ENCODE results near the gene SLC1A4.

The SLC1A4 gene

DNA sequence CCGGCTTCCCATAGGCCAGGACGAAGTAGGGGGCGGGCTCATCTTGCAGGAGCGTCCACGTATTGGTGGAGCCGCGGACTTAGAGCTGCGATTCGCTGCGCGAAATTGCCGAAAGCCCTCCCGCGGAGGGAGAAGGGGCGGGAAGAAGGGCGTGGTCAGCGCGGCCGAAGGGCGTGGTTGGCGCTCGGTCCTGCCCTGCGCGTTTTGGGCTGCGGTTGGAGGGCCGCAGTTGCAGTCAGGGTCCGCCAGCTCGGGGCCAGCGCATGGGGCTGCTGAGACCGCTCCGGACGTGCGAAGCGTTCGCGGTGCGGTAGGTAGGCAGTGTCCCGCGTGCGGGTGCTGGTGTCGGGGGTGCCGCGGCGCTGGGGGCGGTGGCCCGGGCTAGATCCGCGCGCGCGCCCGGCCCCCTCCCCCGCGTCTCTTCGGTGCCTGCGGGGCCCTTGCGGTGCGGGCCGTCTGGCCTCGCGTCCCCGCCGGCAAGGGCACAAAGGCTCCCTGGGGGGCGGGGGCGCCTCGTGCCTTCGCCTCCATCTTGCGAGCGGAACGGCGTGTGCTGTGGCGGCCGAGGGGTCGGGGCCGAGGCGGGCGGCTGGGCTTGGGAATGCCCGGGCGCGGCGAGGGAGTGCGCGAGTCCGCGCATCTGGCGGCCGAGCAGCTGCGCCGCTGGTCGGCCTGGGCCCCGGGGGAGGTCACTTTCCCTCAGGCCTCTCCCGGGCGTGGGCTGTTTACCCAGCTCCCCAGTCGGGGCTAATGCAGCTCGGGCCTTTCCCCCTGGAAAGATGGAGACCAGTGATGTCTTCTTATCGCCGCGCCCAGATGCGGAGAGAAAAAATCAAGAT is 67.2 kb downstream of the SLC1A4 start, which contains the start of gene CEP68:
TSS of gene CEP68 (plus strand) at position 202 of the 839 bp plus-strand sequence. CDS start 13,029 bp downstream, outside the sequence.
- Histone ChIP-seq H3K4me1 (ENCODE audit: control insufficient read depth, insufficient read depth, low read length) (peaks cover 11% of the 10 kb centered on the region), H3K27ac (ENCODE audit: low read depth, low read length) (peak within 1 kb of the TSS; percentile 81), H3K27me3 (ENCODE audit: control insufficient read depth, insufficient read depth, low read length) (no peaks in the 10 kb centered on the region), H3K36me3 (ENCODE audit: control insufficient read depth, insufficient read depth, low read length) (no peaks in the 10 kb centered on the region), H3K4me3 (ENCODE audit: low read length) (peak within 1 kb of the TSS; percentile 81), H3K9ac (ENCODE audit: low read length) (peak within 1 kb of the TSS; percentile 52)

DNA sequence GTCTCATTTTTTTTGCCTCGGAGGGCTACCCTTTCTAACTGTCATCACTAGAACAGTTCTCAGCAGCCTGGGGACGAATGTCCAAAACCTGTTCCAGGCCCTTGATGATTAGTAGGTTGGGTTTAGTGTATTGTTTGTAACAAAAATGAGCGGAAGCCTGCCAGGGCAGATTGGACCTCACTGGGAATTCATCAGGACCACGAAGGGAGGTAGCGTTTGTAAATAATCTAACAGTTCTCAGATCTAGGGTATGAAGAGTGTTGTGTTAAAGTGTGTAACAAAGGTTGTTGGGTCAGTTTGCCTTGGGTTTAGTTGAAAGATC is 67.8 kb downstream of the SLC1A4 start:
- Histone ChIP-seq H3K9ac (ENCODE audit: low read length) (peak overlapping the region; percentile 52), H3K27me3 (ENCODE audit: control insufficient read depth, insufficient read depth, low read length) (no peaks in the 10 kb centered on the region), H3K27ac (ENCODE audit: low read depth, low read length) (peak overlapping the region; percentile 81), H3K36me3 (ENCODE audit: control insufficient read depth, insufficient read depth, low read length) (no peaks in the 10 kb centered on the region), H3K4me3 (ENCODE audit: low read length) (peak overlapping the region; percentile 81), H3K4me1 (ENCODE audit: control insufficient read depth, insufficient read depth, low read length) (peaks cover 11% of the 10 kb centered on the region)

DNA sequence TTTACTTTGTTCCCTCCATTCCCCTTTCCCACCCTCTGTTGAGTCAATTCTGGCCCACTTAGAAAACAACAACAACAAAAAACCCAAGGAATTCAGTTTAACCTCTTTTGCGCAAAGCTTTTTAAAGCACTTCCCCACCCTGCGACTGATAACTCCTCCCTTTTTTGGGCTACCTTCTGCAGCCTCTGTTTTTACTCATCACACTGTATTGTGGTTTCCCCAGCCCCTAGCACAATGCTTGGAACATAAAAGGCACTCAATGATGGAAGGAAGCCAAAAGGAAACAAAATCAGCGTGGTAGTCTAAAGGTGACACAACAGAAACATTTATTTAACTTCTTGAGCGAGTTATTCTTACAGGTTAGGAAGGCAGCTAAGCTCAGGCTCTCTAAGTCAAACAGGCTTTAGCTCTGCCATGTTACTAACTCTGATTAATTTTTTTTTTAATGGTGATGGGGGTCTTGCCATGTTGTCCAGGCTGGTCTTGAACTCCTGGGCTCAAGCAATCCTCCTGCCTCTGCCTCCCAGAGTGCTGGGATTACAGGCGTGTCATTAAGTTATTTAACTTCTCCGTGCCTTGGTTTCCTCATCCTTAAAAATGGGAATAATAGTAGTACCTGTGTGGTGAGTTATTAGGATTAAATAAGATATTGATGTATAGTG is 68.3 kb downstream of the SLC1A4 start:
- peaks cover 11% of the 10 kb centered on the region for H3K4me1 ChIP-seq (ENCODE audit: control insufficient read depth, insufficient read depth, low read length)
- no peaks in the 10 kb centered on the region for H3K27me3 ChIP-seq (ENCODE audit: control insufficient read depth, insufficient read depth, low read length)
- peak overlapping the region; percentile 52 for H3K9ac ChIP-seq (ENCODE audit: low read length)
- H3K36me3 ChIP-seq (ENCODE audit: control insufficient read depth, insufficient read depth, low read length) = no peaks in the 10 kb centered on the region
- peak overlapping the region; percentile 81 for H3K4me3 ChIP-seq (ENCODE audit: low read length)
- peak overlapping the region; percentile 81 for H3K27ac ChIP-seq (ENCODE audit: low read depth, low read length)

DNA sequence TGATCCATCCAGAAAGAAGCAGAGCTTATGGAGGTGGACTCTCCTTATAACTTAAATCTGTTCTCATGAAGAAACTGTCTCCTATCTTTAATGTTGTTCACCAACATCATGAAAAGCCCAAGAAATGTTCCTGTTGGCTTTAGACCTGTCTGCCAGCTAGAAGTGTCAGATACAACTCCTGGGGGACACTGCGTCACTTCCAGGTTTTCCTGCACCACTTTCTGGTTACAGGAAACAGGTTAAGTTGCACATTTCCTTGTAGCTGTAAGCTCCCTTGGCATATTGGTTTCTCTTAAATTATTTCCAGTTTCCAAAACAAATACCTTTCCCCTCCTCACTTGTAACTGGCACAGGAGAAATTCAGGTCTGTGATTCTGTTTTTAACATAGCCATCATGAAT is 69.9 kb downstream of the SLC1A4 start:
- Histone ChIP-seq H3K4me3 (ENCODE audit: low read length) (no peak overlapping the region), H3K4me1 (ENCODE audit: control insufficient read depth, insufficient read depth, low read length) (peaks cover 26% of the 10 kb centered on the region), H3K36me3 (ENCODE audit: control insufficient read depth, insufficient read depth, low read length) (no peaks in the 10 kb centered on the region), H3K27me3 (ENCODE audit: control insufficient read depth, insufficient read depth, low read length) (no peaks in the 10 kb centered on the region), H3K27ac (ENCODE audit: low read depth, low read length) (no peak overlapping the region), H3K9ac (ENCODE audit: low read length) (no peak overlapping the region)

DNA sequence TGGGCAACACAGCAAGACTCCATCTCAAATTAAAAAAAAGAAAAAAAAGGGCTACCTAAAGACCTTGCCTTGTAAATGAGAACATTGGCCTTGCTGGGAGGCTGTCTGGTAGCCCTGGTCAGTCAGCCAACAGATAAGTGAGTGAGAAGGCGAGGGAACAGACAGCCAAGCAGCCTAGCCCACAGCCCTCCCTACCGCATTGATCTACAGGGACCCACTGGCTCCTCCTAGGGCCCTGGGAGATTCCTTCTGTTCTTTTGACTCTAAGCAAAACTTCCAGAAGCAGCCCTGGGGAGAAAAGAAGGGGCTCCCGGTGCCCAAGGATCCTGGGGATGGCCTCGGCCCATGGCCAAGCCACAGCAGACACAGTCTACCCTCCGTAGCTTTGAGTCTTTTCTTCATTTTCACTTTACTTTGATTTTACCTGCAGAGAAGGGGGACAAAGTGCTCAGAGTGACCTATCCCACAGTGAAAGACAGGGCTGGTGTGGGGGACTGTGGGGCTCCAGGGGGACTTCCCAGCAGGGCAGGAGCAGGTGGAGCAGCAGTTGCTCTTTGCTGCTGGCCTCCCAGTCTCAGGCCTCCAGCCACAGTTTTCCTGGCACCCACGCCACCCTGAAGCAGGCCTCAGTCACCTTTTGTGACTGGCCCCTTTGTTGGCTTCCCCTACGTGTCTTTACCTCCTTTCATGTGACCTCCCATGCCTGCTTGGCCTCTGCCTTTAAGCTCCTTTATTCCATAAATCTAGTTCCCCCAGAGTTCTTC is 72.1 kb downstream of the SLC1A4 start:
- H3K36me3 ChIP-seq (ENCODE audit: control insufficient read depth, insufficient read depth, low read length) = no peaks in the 10 kb centered on the region
- H3K9ac ChIP-seq (ENCODE audit: low read length) = peak overlapping the region; percentile 21
- H3K27me3 ChIP-seq (ENCODE audit: control insufficient read depth, insufficient read depth, low read length) = no peaks in the 10 kb centered on the region
- peaks cover 34% of the 10 kb centered on the region for H3K4me1 ChIP-seq (ENCODE audit: control insufficient read depth, insufficient read depth, low read length)
- no peak overlapping the region for H3K4me3 ChIP-seq (ENCODE audit: low read length)
- no peak overlapping the region for H3K27ac ChIP-seq (ENCODE audit: low read depth, low read length)

DNA sequence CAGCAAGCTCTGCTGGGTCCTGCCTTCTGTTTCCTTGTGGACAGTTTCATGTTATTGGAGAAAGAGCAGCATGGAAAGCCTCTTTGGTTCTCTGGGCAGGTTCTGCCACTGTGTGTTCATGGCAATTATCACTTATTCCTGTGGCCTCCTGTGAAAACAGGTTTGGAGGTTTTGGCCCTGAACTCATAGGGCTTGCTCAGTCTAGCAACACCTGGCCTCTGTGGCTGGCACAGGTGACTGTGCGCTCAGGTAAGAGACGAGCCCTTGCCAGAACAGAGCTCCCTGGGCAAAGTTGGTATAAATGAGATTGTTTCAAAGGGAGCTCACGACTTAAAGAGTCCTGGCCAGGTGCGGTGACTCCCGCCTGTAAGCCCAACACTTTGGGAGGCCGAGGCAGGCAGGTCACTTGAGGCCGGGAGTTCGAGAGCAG is 72.7 kb downstream of the SLC1A4 start:
- Histone ChIP-seq H3K27me3 (ENCODE audit: control insufficient read depth, insufficient read depth, low read length) (no peaks in the 10 kb centered on the region), H3K27ac (ENCODE audit: low read depth, low read length) (no peak overlapping the region), H3K9ac (ENCODE audit: low read length) (no peak overlapping the region), H3K4me1 (ENCODE audit: control insufficient read depth, insufficient read depth, low read length) (peaks cover 34% of the 10 kb centered on the region), H3K4me3 (ENCODE audit: low read length) (no peak overlapping the region), H3K36me3 (ENCODE audit: control insufficient read depth, insufficient read depth, low read length) (no peaks in the 10 kb centered on the region)

DNA sequence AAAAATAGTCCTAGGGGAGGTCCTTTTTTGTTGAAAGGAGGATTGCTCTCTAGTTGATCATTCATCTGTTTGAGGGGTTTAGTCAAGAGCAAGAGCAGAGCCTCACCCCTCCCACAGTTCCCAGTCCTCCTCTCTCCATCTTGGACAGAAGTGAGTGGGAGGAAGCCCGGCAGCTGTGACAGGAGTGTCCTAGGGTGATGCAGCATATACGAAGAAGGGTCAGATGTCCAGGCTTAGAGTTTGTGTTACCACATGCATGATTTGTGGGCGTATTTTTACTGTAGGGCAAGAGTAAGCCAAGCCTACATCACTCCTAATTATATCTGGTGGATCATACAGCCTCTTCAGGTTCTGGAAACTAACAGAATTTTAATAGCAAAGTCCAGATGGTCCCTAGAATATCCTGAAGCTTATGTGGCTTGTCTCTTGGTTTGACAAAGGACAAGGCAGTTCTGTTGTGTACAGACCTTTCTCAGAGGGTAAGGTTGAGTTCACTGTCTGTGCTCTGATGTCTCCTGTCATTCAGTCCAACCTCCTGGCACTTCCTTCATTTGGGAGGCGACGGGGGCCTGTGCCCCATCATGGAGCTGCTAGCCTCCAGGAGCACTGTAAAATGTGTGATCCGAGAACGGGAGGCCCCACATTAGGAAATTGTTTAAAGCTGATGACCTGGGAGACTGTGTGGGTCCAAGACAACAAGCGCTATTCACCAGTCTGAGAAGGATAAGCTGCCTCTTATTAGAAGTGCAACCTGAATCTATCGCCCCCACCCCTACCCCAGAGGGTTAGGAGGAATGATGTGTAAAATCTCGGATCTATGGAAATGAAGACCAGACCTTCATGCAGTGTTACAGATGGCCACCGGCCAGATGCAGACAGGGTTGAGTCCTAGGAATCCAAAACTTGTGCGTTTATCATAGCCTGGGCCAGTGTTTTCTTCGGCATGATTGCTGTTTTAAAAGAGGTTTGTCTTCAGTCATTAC is 73.9 kb downstream of the SLC1A4 start:
- no peak overlapping the region for H3K4me3 ChIP-seq (ENCODE audit: low read length)
- peak overlapping the region; percentile 58 for H3K27ac ChIP-seq (ENCODE audit: low read depth, low read length)
- peaks cover 30% of the 10 kb centered on the region for H3K4me1 ChIP-seq (ENCODE audit: control insufficient read depth, insufficient read depth, low read length)

DNA sequence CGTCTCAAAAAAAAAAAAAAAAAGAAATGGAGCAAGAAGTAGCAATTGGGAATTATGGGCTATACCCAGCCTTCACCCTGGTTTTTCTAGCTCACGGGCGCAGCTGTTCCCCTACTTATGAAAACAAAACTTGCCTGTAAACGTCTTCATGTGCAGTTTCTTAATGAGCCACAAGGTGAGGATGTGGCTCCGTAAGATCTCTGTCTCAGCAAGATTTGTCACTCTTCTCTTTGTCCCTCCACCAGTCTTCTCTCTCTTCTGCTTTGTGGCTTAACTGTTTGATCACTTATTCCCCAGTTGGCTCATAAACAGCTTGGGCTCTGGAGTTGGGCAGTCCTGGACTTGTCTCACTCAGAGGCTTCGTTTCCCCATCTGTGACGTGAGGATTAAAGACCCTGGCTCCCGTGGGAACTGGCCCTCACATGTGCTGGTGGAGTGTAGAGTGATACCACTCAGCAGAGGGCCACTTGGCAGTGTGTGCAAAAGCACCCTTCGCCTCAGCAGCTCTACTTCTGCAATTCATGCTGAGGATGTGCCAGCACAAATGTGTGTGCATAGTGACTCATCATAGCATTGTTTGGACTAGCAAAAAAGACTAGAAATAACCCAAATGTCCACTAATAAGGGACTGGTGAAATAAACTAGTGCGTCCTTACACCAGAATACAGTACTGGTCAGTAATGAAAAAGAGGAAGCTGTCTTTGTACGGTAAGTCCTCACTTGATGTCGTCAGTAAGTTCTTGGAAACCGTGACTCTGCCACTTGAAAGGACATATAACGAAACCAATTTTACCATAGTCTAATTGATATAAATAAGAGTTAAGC is 75.7 kb downstream of the SLC1A4 start:
- H3K27ac ChIP-seq (ENCODE audit: low read depth, low read length) = peak overlapping the region; percentile 32
- H3K4me1 ChIP-seq (ENCODE audit: control insufficient read depth, insufficient read depth, low read length) = peaks cover 29% of the 10 kb centered on the region
- H3K4me3 ChIP-seq (ENCODE audit: low read length) = peak overlapping the region; percentile 41
- no peaks in the 10 kb centered on the region for H3K27me3 ChIP-seq (ENCODE audit: control insufficient read depth, insufficient read depth, low read length)
- no peaks in the 10 kb centered on the region for H3K36me3 ChIP-seq (ENCODE audit: control insufficient read depth, insufficient read depth, low read length)
- no peak overlapping the region for H3K9ac ChIP-seq (ENCODE audit: low read length)

More for the DNA sequence above, 73.9 kb downstream of the SLC1A4 start:
- no peak overlapping the region for H3K9ac ChIP-seq (ENCODE audit: low read length)
- H3K27me3 ChIP-seq (ENCODE audit: control insufficient read depth, insufficient read depth, low read length) = no peaks in the 10 kb centered on the region
- H3K36me3 ChIP-seq (ENCODE audit: control insufficient read depth, insufficient read depth, low read length) = no peaks in the 10 kb centered on the region

DNA sequence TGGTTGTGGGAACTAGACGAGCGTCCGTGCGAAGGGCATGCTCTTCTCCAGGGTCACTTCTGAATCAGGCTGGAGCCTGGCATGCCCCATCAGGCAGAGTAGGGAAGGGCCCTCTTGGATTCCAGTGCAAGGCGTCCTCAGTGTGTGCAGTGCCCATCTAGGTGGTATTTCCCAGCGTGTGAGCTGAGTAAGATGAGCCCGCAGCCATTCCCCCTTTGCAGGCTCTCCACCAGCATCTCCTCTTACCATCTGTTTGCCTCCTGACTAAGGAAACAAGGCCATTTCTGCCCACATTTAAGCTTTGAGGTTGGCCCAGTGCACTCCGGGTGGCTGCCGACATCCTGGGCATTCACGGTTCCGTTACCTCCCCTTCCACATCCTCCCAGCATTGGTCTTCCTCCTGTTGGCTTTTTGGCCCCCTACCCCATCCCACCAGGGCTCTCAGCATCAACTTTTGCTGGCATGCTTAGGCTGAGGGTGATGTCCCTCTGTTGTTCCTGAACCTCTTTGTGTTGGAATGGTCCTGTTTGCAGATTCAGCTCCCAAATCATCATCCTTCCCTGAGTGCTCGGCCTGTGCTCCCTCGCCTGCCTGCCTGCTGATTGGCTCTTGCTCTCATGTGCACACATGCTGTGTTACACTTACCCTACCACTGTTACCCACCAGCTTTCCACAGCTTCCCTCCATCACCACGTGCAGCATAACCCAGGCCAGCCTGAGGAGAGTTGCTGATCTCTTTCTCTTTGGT is 78.8 kb downstream of the SLC1A4 start:
- no peak overlapping the region for H3K27ac ChIP-seq (ENCODE audit: low read depth, low read length)
- no peak overlapping the region for H3K4me3 ChIP-seq (ENCODE audit: low read length)
- peaks cover 32% of the 10 kb centered on the region for H3K4me1 ChIP-seq (ENCODE audit: control insufficient read depth, insufficient read depth, low read length)
- H3K9ac ChIP-seq (ENCODE audit: low read length) = no peak overlapping the region
- no peaks in the 10 kb centered on the region for H3K27me3 ChIP-seq (ENCODE audit: control insufficient read depth, insufficient read depth, low read length)
- peaks cover 14% of the 10 kb centered on the region for H3K36me3 ChIP-seq (ENCODE audit: control insufficient read depth, insufficient read depth, low read length)

DNA sequence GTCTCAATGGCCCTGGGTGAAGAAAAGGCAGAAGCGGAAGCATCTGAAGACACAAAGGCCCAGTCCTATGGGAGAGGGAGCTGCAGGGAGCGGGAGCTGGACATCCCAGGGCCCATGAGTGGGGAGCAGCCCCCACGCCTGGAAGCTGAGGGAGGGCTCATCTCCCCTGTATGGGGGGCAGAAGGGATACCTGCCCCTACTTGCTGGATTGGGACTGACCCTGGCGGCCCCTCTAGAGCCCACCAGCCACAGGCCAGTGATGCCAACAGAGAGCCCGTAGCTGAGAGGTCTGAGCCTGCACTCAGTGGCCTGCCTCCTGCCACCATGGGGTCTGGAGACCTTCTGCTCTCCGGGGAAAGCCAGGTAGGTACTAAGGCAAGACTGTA is 80.2 kb downstream of the SLC1A4 start:
- no peaks in the 10 kb centered on the region for H3K27me3 ChIP-seq (ENCODE audit: control insufficient read depth, insufficient read depth, low read length)
- H3K9ac ChIP-seq (ENCODE audit: low read length) = no peak overlapping the region
- H3K27ac ChIP-seq (ENCODE audit: low read depth, low read length) = no peak overlapping the region
- peaks cover 21% of the 10 kb centered on the region for H3K4me1 ChIP-seq (ENCODE audit: control insufficient read depth, insufficient read depth, low read length)
- peaks cover 22% of the 10 kb centered on the region for H3K36me3 ChIP-seq (ENCODE audit: control insufficient read depth, insufficient read depth, low read length)
- H3K4me3 ChIP-seq (ENCODE audit: low read length) = no peak overlapping the region
